Omental fat pad (tissue), 4 donors: ENCODE measurements around the gene CD68. TPM values are rescaled to one million over a fixed set of nuclear protein-coding genes. Genes with fewer than 3 reads are reported as not detected.
A peak's percentile ranks its signal among the peaks of the same experiment; 100 is the strongest.

ENCODE experiments used
- ATAC-seq: fragments of 150-250 bp; one replicate; pipeline ENCODE4 v1.9.1; 2016; ENCODE audit warnings: mild to moderate bottlenecking, moderate library complexity; ENCODE audit not compliant: low FRiP score
- DNase-seq: peaks from one replicate; pipeline ENCODE4 v3.0.0-alpha.2; 2019; ENCODE audit warnings: low spot score
- CTCF ChIP-seq, 3 donors: fragments of 450-650 bp; IDR thresholded peaks; one replicate each; pipeline ENCODE4 v1.5.1; 2016 to 2017; ENCODE audit warnings: antibody characterized with exemption in 3 of 3, mild to moderate bottlenecking in 3 of 3, moderate library complexity in 2 of 3
- total RNA-seq, 4 donors: library from RNA; depleted of rRNA; stranded (reverse); fragments of >200 nt; gene quantifications; one replicate each; pipeline ENCODE4 v1.1.0, GENCODE V29; 2016

The CD68 gene
- total RNA-seq, 4 donors from 2014 or later: 99.1 to 321 (median 191) TPM

GRCh38 chr17:7560172-7561027, 19.0 kb upstream of the CD68 start:
- ATAC-seq (peak; percentile 22), DNase-seq (no peak)
- TF ChIP-seq CTCF (IDR thresholded peaks at IDR 0.05): peak in 1 of 3 donors; percentile 47

GRCh38 chr17:7561028-7561575, 18.3 kb upstream of the CD68 start:
- TF ChIP-seq CTCF (IDR thresholded peaks at IDR 0.05): peak in 1 of 3 donors; percentile 91
- peak; percentile 69 for ATAC-seq

GRCh38 chr17:7561589-7562207, 17.7 kb upstream of the CD68 start, which contains the start of gene SENP3:
SENP3 (plus strand) TSS chr17:7561919; CDS start chr17:7563077, 1,158 bp downstream.
- TF ChIP-seq CTCF (IDR thresholded peaks at IDR 0.05): no peak

More at GRCh38 chr17:7561028-7561575, 18.3 kb upstream of the CD68 start:
- peak; percentile 80 for DNase-seq

GRCh38 chr17:7562208-7562605, 17.2 kb upstream of the CD68 start:
- ATAC-seq (no peak), DNase-seq (no peak)
- no peak for TF ChIP-seq CTCF (IDR thresholded peaks at IDR 0.05)

More at GRCh38 chr17:7561589-7562207, 17.7 kb upstream of the CD68 start, which contains the start of gene SENP3:
- peak; percentile 58 for ATAC-seq
- DNase-seq: no peak

- TF ChIP-seq CTCF (IDR thresholded peaks at IDR 0.05): no peak
- DNase-seq (no peak), ATAC-seq (no peak)
These were observed 16.1 kb upstream of the CD68 start for GRCh38 chr17:7563115-7563869.

GRCh38 chr17:7569571-7569970, 9.9 kb upstream of the CD68 start:
- TF ChIP-seq CTCF (IDR thresholded peaks at IDR 0.05): no peak
- DNase-seq (no peak), ATAC-seq (no peak)
